NCI-H1417 (cell line): ENCODE results near the gene GLDN.
A peak's percentile ranks its signal among the peaks of the same experiment; 100 is the strongest.
"Not testable (repeated sequence)": the region's sequence is repeated elsewhere in the genome, so short reads cannot be mapped to it uniquely, and the experiment has no call there.

Experiments used
- DNase-seq, 3 experiments: peaks; one replicate each; lab custom pipeline; 2025; lab: John Stamatoyannopoulos, UW

The GLDN gene

GRCh38 chr15:51387699-51388041, 46.2 kb downstream of the GLDN start:
- DNase-seq, result no peak

DNA sequence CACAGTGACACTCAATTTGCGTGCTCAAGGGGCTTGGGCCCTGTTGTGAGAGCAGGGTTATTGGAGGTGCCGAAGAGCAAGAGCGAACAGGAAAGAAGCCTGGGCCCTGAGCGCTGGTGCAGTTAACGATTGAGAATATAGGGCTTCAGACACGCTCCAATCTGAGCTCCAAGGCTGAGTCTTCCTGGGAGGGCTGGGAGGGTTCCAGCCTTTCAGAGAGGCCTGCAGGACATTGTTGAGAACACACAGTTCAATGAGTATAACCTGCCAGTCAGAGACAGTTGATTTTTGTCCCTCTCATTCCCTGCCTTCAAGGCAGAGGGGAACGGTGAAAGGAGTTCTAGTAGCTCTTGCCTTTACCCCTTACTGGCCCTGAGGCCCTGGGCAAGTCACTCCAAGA, 47.3 kb downstream of the GLDN start:
- DNase-seq, result no peak

DNA sequence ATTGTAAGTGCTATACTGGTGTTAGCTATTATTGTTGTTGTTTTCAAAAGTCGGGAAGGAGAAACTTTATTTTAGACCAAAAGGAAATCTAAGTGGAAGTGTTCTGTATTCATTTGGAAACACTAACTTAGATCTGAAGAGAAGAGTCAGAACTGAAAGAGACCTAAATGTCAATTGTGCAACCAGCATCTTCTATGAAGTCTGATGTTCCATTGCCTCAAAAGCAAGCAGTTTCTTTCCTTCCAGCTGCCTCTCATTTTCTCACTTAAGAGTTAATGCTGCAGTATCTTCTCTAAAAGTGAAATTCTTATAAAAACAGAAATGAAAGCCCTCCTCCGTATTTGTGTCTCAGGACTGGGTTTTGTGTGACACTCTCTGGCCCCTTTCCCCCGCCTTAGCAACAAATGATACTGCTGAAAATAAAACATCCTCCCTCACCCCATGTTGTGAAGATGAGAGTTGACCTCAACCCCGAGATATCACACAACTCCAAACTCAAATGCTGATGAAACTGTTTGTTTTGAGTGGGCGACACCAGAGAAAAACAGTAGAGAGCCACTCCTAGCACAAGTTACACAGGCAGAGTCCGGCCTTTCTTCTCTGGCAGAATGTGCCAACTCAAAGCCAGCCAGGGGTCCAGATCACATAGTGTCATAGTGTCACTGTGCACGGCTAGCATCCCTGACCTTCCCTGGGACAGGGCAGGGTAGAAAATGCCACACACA, 48.9 kb downstream of the GLDN start:
- DNase-seq, result no peak

DNA sequence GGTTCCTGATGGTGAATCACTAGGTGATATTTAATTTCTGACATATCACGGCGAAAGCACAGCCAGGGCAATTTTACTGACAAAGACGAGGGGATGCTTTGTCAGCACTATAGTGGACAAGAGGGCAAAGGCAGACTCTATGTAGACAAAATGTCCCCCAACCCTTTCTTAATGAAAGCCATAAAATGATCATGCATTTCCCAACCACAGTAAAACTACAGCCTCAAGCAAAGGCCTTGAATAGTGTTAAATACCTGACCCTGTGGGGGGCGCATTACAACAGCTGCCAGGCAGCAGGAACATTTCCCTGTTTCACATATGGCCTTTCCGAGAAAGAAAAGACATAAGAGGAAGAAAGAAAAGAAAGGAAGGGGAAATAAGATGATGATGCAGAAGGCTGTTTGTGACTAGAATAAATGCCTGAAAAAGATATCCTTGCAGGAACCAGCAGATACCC, 49.5 kb downstream of the GLDN start:
- DNase-seq, result peak in 1 of 3 experiments; percentile 3

- DNase-seq, result no peak
These were observed 55.5 kb downstream of the GLDN start for GRCh38 chr15:51396921-51397320.

GRCh38 chr15:51398626-51399025, 57.2 kb downstream of the GLDN start:
- DNase-seq, result no peak

DNA sequence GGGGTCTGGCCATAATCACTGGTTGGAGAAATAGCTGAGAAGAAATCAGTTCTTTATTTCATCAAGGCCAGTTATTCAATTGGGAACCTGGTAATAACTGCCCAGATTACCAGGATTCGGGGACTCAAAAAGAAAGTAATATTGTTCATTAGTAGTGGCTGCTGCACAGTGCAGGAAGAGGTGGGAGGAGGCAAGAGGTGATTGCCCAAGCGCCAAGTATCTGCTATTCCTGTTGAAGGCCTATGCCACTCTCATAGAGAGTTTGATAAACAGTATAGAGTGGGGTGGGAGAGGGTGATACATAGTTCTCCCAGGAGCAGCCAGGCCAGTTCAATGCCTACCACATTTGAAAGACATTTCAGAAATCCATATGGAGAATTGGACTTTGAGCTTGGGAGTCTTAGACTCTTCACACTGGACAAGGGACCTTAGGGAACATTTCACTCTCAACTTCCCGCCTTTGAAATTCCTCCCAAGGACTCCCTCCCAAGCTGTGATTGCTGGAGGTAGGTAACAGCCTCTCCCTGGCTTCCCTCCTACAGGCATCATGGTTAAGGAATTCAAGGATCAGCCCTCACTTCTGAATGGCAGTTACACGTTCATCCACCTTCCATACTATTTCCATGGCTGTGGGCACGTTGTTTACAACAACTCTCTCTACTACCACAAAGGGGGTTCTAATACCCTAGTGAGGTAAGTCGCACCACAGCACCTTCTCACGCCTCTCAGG, 59.8 kb downstream of the GLDN start:
- DNase-seq, result no peak

GRCh38 chr15:51401872-51402517, 60.5 kb downstream of the GLDN start:
- DNase-seq, result no peak

DNA sequence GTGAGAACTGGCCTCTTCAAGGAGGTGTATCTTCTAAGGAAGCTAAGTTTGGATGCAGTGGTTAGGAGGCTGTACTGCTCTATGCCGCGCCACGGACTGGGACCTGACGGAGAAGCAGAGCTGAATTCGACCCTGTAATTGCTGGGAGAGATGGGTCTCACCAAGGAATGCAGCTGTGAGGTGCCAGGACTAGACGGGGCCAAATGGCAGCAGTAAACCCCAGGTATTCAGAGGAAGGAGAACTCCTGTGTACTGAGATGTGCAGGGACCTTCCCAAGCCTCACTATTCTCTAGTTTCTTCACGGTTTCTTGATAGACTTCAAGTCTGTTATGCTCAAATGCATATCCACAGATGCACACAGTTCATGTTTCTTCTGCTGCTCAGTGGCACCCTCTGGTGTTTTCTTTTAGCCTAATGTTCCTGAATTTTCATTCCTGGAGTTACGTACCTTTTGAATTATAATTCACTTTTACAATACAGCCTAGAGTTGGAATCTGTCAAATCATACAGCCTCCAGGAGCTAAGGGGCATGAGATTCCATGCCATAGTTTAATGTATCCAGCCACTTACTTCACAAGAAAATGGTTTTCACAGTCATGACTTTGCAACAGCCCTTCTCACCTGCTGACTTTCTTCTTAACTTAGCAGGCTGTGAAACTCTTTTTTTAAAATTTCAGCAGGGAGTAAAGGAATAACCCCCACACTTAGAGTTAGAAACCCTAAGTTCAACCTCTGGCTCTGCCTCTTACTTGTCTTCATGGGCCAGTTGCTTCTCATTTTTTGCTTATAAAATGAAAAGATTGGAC, 61.8 kb downstream of the GLDN start:
- DNase-seq, result peak in 2 of 3 experiments; percentile 1 to 45

GRCh38 chr15:51403946-51404695, 62.7 kb downstream of the GLDN start:
- no peak for DNase-seq

GRCh38 chr15:51405693-51406523, 64.5 kb downstream of the GLDN start:
- DNase-seq, result no peak

GRCh38 chr15:51414256-51414860, 72.9 kb downstream of the GLDN start:
- DNase-seq, result no peak

DNA sequence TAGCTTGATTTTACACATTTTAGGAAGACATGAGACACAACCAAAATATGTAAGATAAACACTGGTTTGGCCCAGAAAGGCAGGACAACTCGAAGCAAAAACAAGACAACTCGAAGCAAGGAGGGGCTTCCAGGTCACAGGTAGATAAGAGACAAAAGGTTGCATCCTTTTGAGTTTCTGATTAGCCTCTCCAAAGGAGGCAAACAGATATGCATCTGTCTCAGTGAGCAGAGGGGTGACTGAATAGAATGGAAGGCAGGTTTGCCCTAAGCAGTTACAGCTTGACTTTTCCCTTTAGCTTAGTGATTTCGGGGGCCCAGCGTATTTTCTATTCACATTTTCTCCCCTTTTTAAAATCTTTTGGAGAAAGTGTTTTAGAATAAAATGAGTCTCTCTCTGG, 74.7 kb downstream of the GLDN start:
- no peak for DNase-seq

DNA sequence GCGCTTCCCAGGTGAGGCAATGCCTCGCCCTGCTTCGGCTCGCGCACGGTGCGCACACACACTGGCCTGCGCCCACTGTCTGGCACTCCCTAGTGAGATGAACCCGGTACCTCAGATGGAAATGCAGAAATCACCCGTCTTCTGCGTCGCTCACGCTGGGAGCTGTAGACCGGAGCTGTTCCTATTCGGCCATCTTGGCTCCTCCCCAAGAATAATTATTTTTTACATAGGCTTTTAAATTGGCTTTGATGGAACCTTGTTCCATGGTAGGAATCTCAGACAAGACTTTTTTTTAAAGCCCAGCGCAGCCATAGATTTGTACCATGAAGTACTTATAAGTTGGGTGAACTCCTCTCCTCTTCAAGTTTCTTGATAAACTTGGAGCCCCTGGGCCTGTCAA, 81.6 kb downstream of the GLDN start:
- not testable (repeated sequence) for DNase-seq

- no peak for DNase-seq
These were observed 83.3 kb downstream of the GLDN start for GRCh38 chr15:51424780-51425179.

GRCh38 chr15:51425517-51426040, 84.1 kb downstream of the GLDN start:
- no peak for DNase-seq

- DNase-seq, result no peak
These were observed 97.1 kb downstream of the GLDN start for GRCh38 chr15:51438526-51438925.

- no peak for DNase-seq
These were observed 101.9 kb downstream of the GLDN start for GRCh38 chr15:51443282-51443914.

DNA sequence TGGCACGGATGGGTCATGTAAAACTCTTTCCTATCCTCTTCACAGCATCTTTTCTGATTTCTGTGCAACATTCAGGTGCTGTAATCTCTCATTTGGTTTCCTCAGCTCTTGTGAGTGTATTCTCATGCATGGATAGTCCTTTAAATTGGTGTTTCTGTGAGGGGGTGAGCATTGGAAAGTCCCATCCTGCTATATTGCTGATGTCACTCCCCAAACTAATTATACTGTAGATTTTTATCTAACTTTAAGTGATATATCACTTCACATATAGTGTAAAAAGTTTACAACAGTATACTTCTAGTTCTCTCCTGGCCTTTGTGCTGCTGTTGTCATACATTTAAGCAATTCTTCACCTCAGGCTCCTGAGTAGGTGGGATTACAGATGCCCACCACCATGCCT, 102.7 kb downstream of the GLDN start:
- no peak for DNase-seq
